H1 (cell line): ENCODE results near the gene VPS25. TPM values are rescaled to one million over a fixed set of nuclear protein-coding genes. Genes with fewer than 3 reads are reported as not detected.

Experiments used
- CTCF ChIA-PET: fragments of 300-600 bp; sonication (Branson Sonifier 250); formaldehyde crosslinking; loops from one replicate; lab custom pipeline; 2021; ENCODE audit not compliant: partially characterized antibody; lab: Charles Lee
- POLR2A ChIA-PET: fragments of 300-600 bp; sonication (Branson Sonifier 250); formaldehyde crosslinking; loops from one replicate; lab custom pipeline; 2021; ENCODE audit warnings: inconsistent platforms; ENCODE audit not compliant: partially characterized antibody; lab: Charles Lee
- DNase-seq, 2 experiments: peaks; one replicate each; pipeline versions ENCODE4 v3.0.0 to v3.0.0-alpha.2; 2010 to 2022; ENCODE audit warnings: low spot score in 2 of 2, low read depth in 1 of 2, mixed read lengths in 1 of 2
- FAIRE-seq: peaks from 2 replicates; lab custom pipeline; 2011; peaks lifted over from hg19 to GRCh38; lab: Jason Lieb, UNC
- H2AFZ ChIP-seq: 2 replicates; pipeline ENCODE4 v1.8.1; 2012; ENCODE audit warnings: low read length, inconsistent platforms
- H2AK5ac ChIP-seq: 2 replicates; pipeline ENCODE4 v1.6.1; 2013; ENCODE audit warnings: low read depth, low read length
- H2BK120ac ChIP-seq: replicated peaks from 2 replicates; pipeline ENCODE3; 2013; ENCODE audit warnings: low read depth, low read length, inconsistent platforms
- H2BK12ac ChIP-seq: 2 replicates; pipeline ENCODE4 v1.6.1; 2013; ENCODE audit warnings: low read depth, low read length
- H2BK15ac ChIP-seq: 2 replicates; pipeline ENCODE4 v1.6.1; 2013; ENCODE audit warnings: low read length
- H2BK20ac ChIP-seq: 2 replicates; pipeline ENCODE4 v1.6.1; 2013; ENCODE audit warnings: low read length
- H2BK5ac ChIP-seq: 2 replicates; pipeline ENCODE4 v1.6.1; 2013; ENCODE audit warnings: low read depth, low read length
- H3K14ac ChIP-seq: 2 replicates; pipeline ENCODE4 v1.6.1; 2013; ENCODE audit warnings: inconsistent platforms; ENCODE audit not compliant: insufficient read length
- H3K18ac ChIP-seq: 2 replicates; pipeline ENCODE4 v1.6.1; 2013; ENCODE audit warnings: low read length; ENCODE audit errors: extremely low read depth
- H3K23ac ChIP-seq: 2 replicates; pipeline ENCODE4 v1.6.1; 2013; ENCODE audit warnings: inconsistent platforms; ENCODE audit not compliant: insufficient read length
- H3K23me2 ChIP-seq: 2 replicates; pipeline ENCODE4 v1.6.1; 2013; ENCODE audit warnings: low read depth, low read length
- H3K27ac ChIP-seq: 2 replicates; pipeline ENCODE4 v1.6.1; 2011; ENCODE audit warnings: low read depth, low read length, inconsistent platforms
- H3K27me3 ChIP-seq, 4 experiments: replicated peaks in 1 of 4; 1 replicate in 1 of 4; 2 replicates in 3 of 4; pipeline versions ENCODE4 v1.6.1 to v1.8.1; 2011 to 2013; ENCODE audit warnings: low read length in 3 of 4, mild to moderate bottlenecking in 3 of 4, inconsistent platforms in 2 of 4, mixed read lengths in 2 of 4, moderate library complexity in 1 of 4; ENCODE audit not compliant: control insufficient read depth in 3 of 4, insufficient read depth in 3 of 4; ENCODE audit errors: extremely low read depth in 1 of 4
- H3K36me3 ChIP-seq, 4 experiments: 2 replicates each; pipeline versions ENCODE4 v1.6.1 to v1.8.1; 2011 to 2013; ENCODE audit warnings: mild to moderate bottlenecking in 4 of 4, low read length in 3 of 4, moderate library complexity in 2 of 4, control low read depth in 1 of 4, inconsistent platforms in 1 of 4; ENCODE audit not compliant: insufficient read depth in 4 of 4, control insufficient read depth in 2 of 4
- H3K4ac ChIP-seq: replicated peaks from 2 replicates; pipeline ENCODE3; 2013; ENCODE audit warnings: low read length, low read depth, mixed read lengths, inconsistent platforms; ENCODE audit not compliant: insufficient read length
- H3K4me1 ChIP-seq, 4 experiments: replicated peaks in 1 of 4; 1 replicate in 1 of 4; 2 replicates in 3 of 4; pipeline versions ENCODE4 v1.6.1 to v1.8.1; 2011 to 2013; ENCODE audit warnings: low read length in 3 of 4, inconsistent platforms in 2 of 4, mixed read lengths in 1 of 4; ENCODE audit not compliant: insufficient read depth in 4 of 4, control insufficient read depth in 3 of 4
- H3K4me2 ChIP-seq, 2 experiments: 2 replicates each; pipeline versions ENCODE4 v1.6.1 to v1.8.1; 2011 to 2013; ENCODE audit warnings: low read depth in 2 of 2, low read length in 2 of 2, control low read depth in 1 of 2, inconsistent platforms in 1 of 2, mild to moderate bottlenecking in 1 of 2; ENCODE audit not compliant: insufficient read depth in 1 of 2
- H3K4me3 ChIP-seq, 4 experiments: fragments of 200-600, 300-600 bp in 1 of 4; sonication (generic), shearing (Covaris generic), sonication (Bioruptor Twin) in 1 of 4; 2 replicates each; pipeline versions ENCODE4 v1.5.1 to v1.8.1; 2011 to 2016; ENCODE audit warnings: low read length in 4 of 4, low read depth in 3 of 4, control low read depth in 2 of 4, inconsistent platforms in 2 of 4, mild to moderate bottlenecking in 2 of 4, mixed read lengths in 1 of 4, moderate library complexity in 1 of 4; ENCODE audit not compliant: insufficient read depth in 2 of 4; ENCODE audit errors: extremely low read depth in 1 of 4
- H3K56ac ChIP-seq: replicated peaks from 2 replicates; pipeline ENCODE3; 2013; ENCODE audit warnings: low read depth, mild to moderate bottlenecking, mixed read lengths, low read length, inconsistent platforms; ENCODE audit not compliant: insufficient read length
- H3K79me1 ChIP-seq: 2 replicates; pipeline ENCODE4 v1.6.1; 2013; ENCODE audit warnings: low read depth, low read length, control low read depth
- H3K79me2 ChIP-seq, 2 experiments: 2 replicates each; pipeline versions ENCODE4 v1.6.1 to v1.8.1; 2012 to 2013; ENCODE audit warnings: low read length in 2 of 2, mild to moderate bottlenecking in 2 of 2, inconsistent platforms in 1 of 2; ENCODE audit not compliant: insufficient read depth in 2 of 2, control insufficient read depth in 1 of 2
- H3K9ac ChIP-seq, 4 experiments: replicated peaks in 1 of 4; 1 replicate in 1 of 4; 2 replicates in 3 of 4; pipeline versions ENCODE4 v1.6.1 to v1.8.1; 2011 to 2013; ENCODE audit warnings: low read depth in 3 of 4, low read length in 3 of 4, control low read depth in 2 of 4, mild to moderate bottlenecking in 2 of 4, moderate library complexity in 2 of 4, inconsistent platforms in 1 of 4; ENCODE audit errors: extremely low read depth in 1 of 4
- H3K9me3 ChIP-seq, 2 experiments: 2 replicates each; pipeline versions ENCODE4 v1.6.1 to v1.8.1; 2012 to 2013; ENCODE audit warnings: mild to moderate bottlenecking in 2 of 2, moderate library complexity in 2 of 2, control low read depth in 1 of 2, inconsistent platforms in 1 of 2, low read depth in 1 of 2, low read length in 1 of 2, mixed read lengths in 1 of 2; ENCODE audit not compliant: insufficient read depth in 2 of 2
- H4K20me1 ChIP-seq, 2 experiments: replicated peaks in 1 of 2; 2 replicates each; pipeline versions ENCODE3 to v1.8.1; 2011 to 2013; ENCODE audit warnings: inconsistent platforms in 2 of 2, low read length in 2 of 2, mild to moderate bottlenecking in 1 of 2; ENCODE audit not compliant: insufficient read depth in 2 of 2, control insufficient read depth in 1 of 2
- H4K5ac ChIP-seq: 2 replicates; pipeline ENCODE4 v1.6.1; 2013; ENCODE audit warnings: low read length, low read depth, mixed read lengths, inconsistent platforms; ENCODE audit not compliant: insufficient read length
- H4K8ac ChIP-seq: 2 replicates; pipeline ENCODE4 v1.8.0; 2013; ENCODE audit warnings: mild to moderate bottlenecking, moderate library complexity, low read length, inconsistent platforms; ENCODE audit not compliant: insufficient read depth; ENCODE audit errors: extremely low read depth
- H4K91ac ChIP-seq: replicated peaks from 2 replicates; pipeline ENCODE3; 2013; ENCODE audit warnings: low read length, mixed read lengths, inconsistent platforms; ENCODE audit not compliant: insufficient read length
- CBX5 ChIP-seq: fragments of 300-800, 300-1000 bp; sonication (generic); IDR thresholded peaks from 2 replicates; pipeline ENCODE4 v1.7.1; 2016; ENCODE audit warnings: antibody characterized with exemption, low read length, low read depth
- KDM5A ChIP-seq: fragments of 200-600 bp; IDR thresholded peaks from 2 replicates; pipeline ENCODE4 v1.7.1; 2012; ENCODE audit warnings: mild to moderate bottlenecking, low read length, inconsistent platforms, mixed read lengths
- POLR2A ChIP-seq, 2 experiments: IDR thresholded peaks; 1 replicate in 1 of 2; 2 replicates in 1 of 2; pipeline ENCODE4 v1.6.1; 2011; ENCODE audit warnings: low read depth in 2 of 2, low read length in 2 of 2, mild to moderate bottlenecking in 2 of 2; ENCODE audit errors: control extremely low read depth in 1 of 2
- SP4 ChIP-seq: IDR thresholded peaks from 2 replicates; pipeline ENCODE4 v1.6.1; 2012; ENCODE audit warnings: low read length, inconsistent platforms
- SRF ChIP-seq: IDR thresholded peaks from 2 replicates; pipeline ENCODE4 v1.6.1; 2011; ENCODE audit warnings: mild to moderate bottlenecking, low read depth, low read length, moderate library complexity
- TBP ChIP-seq: IDR thresholded peaks from 2 replicates; pipeline ENCODE4 v1.6.1; 2011; ENCODE audit warnings: low read depth, low read length, improper control_type of control experiment
- USF2 ChIP-seq: IDR thresholded peaks from 2 replicates; pipeline ENCODE4 v1.6.1; 2011; ENCODE audit warnings: low read length, improper control_type of control experiment
- whole genome bisulfite sequencing, 2 experiments: shearing (Covaris generic) in 1 of 2; methylation state at CpG; one replicate each; pipeline versions ENCODE4 v1.1.6 to v1.1.7; 2013 to 2015; ENCODE audit warnings: low lambda C conversion rate in 2 of 2, mixed read lengths in 2 of 2, inconsistent platforms in 1 of 2, low coverage in 1 of 2, missing lambda C conversion rate in 1 of 2; ENCODE audit not compliant: insufficient replicate concordance in 2 of 2, insufficient coverage in 1 of 2, insufficient read length in 1 of 2; ENCODE audit errors: extremely low coverage in 1 of 2, missing lambda C conversion rate in 1 of 2; 5-methylcytosine and 5-hydroxymethylcytosine counted together
- polyA plus RNA-seq, 7 experiments: library from polyadenylated mRNA; depleted of rRNA in 3 of 7; stranded (reverse) in 5 of 7; unstranded in 2 of 7; fragments of >200 nt in 5 of 7; fragments of 200-250 nt in 2 of 7; gene quantifications; 1 replicate in 5 of 7; 2 replicates in 1 of 7; 4 replicates in 1 of 7; pipeline versions ENCODE4 v1.2.1 to v1.2.3, GENCODE V29; 2011 to 2013; ENCODE audit warnings: missing spikeins in 2 of 7, mixed read lengths in 2 of 7
- total RNA-seq: library from RNA; stranded (reverse); fragmentation: NEBNext Ultra II Directional; extraction: Animal tissue kit (Norgen Biotek cat#: 25700); gene quantifications from 2 replicates; pipeline ENCODE4 v1.2.1, GENCODE V29; 2021

VPS25 gene
- total and polyA plus RNA-seq, 2 of the 8 experiments (the other 6 are each of a cell fraction or from before 2014, with no cell fraction given), result 88.2 to 188 TPM

GRCh38 chr17:42797067-42798007 lies 24.1 kb downstream of the VPS25 start:
- Histone ChIP-seq H2AFZ (no peak overlapping the region), H4K20me1 (peaks cover 0 to 2% of the 10 kb centered on the region in 2 experiments), H3K4ac (no peak overlapping the region), H2BK12ac (no peak overlapping the region), H3K79me1 (no peaks in the 10 kb centered on the region; the same call in 1 of the 2 replicates), H2BK20ac (no peak overlapping the region), H3K36me3 (no peaks in the 10 kb centered on the region), H3K18ac (no peak overlapping the region), H3K9me3 (peaks cover 5 to 8% of the 10 kb centered on the region in 2 experiments; a peak in 3 of 4 replicates), H3K56ac (no peak overlapping the region), H3K4me1 (peaks cover 3 to 5% (median 4%) of the 10 kb centered on the region in 4 experiments; a peak in 6 of 7 replicates), H3K23ac (no peak overlapping the region), H2AK5ac (no peak overlapping the region), H3K4me2 (peak overlapping the region; percentile 85 to 95), H3K27ac (no peak overlapping the region), H3K23me2 (no peaks in the 10 kb centered on the region), H3K14ac (no peak overlapping the region), H2BK120ac (no peak overlapping the region), H2BK5ac (no peak overlapping the region), H2BK15ac (no peak overlapping the region), H3K9ac (peak overlapping the region in 3 of 4 experiments; percentile 89 to 93 (median 90); a peak in 3 of 7 replicates), H4K5ac (no peak overlapping the region), H3K27me3 (peaks cover 0 to 11% (median 8%) of the 10 kb centered on the region in 4 experiments; a peak in 6 of 7 replicates), H3K4me3 (peak overlapping the region; percentile 90 to 100 (median 98)), H4K91ac (no peak overlapping the region), H3K79me2 (peaks cover 0 to 6% of the 10 kb centered on the region in 2 experiments; a peak in 2 of 4 replicates), H4K8ac (no peak overlapping the region)
- ChIA-PET CTCF (interaction anchor here (0.8 to 2.1 kb wide), 10 partner anchors 20 to 219 kb away, joined by 3 to 7 read pairs (median 4); no protein-coding TSS in a partner anchor), POLR2A (interaction anchor here (0.5 to 3.1 kb wide), 9 partner anchors 8 to 248 kb away, joined by 3 to 17 read pairs (median 3); partner anchors contain the start of gene WNK4)
- FAIRE-seq, result no peak
- no peak for DNase-seq
- WGBS, 2 experiments, result 89% methylated on average over 10 of the region's 10 CpGs; no CpG with 5 or more reads in 1 of the 2 experiments
- TF ChIP-seq SP4, result no peak
- TF ChIP-seq USF2, result no peak
- no peak for TF ChIP-seq SRF
- TF ChIP-seq KDM5A, result no peak
- TF ChIP-seq POLR2A (IDR thresholded peaks at IDR 0.05; ENCODE audit: control extremely low read depth in 1 of 2, low read depth in 2 of 2, low read length in 2 of 2), result no peak
- TF ChIP-seq TBP, result no peak
- no peak for TF ChIP-seq CBX5
